Hepatocyte (in vitro differentiated cells): ENCODE results near the gene DLGAP4.

ENCODE experiments used
- EZH2 ChIP-seq: fragments of 200-600 bp; sonication (generic); IDR thresholded peaks from 2 replicates; pipeline ENCODE4 v1.6.1; 2016; ENCODE audit warnings: antibody characterized with exemption, mild to moderate bottlenecking, borderline replicate concordance
- TF ChIP-seq, protein P1 (sequence below): fragments of 200-600 bp; sonication (generic); IDR thresholded peaks from 2 replicates; pipeline ENCODE4 v1.5.1; 2016; ENCODE audit warnings: antibody characterized with exemption, mild to moderate bottlenecking; ENCODE audit not compliant: poor library complexity

DNA sequence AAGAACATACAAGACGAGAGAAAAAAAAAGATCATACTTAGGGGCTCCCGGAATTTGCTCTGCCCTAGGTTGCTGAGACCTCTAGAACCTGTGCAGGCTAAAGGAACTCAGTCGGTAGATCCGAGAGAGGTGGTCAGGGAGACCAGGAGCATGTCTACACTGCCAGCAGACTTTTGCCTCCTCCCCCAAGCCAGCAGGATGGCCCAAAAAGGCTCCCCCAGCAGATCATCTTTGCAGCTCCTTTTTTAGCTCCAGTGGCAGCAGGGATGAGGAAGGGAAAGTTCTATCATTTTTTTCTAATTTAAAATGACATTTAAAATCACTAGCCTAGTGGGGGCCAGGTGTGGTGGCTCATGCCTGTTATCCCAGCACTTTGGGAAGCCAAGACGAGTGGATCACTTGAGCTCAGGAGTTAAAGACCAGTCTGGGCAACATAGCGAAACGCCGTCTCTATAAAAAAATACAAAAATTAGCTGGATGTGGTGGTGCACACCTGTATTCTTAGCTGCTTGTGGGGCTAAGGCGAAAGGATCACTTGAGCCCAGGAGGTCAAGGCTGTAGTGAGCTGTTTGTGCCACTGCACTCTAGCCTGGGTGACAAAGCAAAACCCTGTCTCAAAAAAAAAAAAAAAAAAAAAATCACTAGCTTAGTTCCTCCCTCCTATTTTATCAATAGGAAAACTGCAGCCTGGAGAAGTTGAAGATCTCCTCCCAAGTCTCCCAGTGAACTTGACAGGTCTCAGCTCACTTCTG is 165.9 kb downstream of the DLGAP4 start:
- TF ChIP-seq EZH2, result no peak
- TF ChIP-seq, protein P1, sequence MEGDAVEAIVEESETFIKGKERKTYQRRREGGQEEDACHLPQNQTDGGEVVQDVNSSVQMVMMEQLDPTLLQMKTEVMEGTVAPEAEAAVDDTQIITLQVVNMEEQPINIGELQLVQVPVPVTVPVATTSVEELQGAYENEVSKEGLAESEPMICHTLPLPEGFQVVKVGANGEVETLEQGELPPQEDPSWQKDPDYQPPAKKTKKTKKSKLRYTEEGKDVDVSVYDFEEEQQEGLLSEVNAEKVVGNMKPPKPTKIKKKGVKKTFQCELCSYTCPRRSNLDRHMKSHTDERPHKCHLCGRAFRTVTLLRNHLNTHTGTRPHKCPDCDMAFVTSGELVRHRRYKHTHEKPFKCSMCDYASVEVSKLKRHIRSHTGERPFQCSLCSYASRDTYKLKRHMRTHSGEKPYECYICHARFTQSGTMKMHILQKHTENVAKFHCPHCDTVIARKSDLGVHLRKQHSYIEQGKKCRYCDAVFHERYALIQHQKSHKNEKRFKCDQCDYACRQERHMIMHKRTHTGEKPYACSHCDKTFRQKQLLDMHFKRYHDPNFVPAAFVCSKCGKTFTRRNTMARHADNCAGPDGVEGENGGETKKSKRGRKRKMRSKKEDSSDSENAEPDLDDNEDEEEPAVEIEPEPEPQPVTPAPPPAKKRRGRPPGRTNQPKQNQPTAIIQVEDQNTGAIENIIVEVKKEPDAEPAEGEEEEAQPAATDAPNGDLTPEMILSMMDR, result no peak
